GM21515 (cell line): ENCODE data around the gene STK38.

Experiments used
- ATAC-seq: cut with Tn5 transposase; IDR thresholded peaks from one replicate; pipeline ENCODE4 v1.9.1; 2021; ENCODE audit not compliant: unreplicated experiment

STK38 gene

DNA sequence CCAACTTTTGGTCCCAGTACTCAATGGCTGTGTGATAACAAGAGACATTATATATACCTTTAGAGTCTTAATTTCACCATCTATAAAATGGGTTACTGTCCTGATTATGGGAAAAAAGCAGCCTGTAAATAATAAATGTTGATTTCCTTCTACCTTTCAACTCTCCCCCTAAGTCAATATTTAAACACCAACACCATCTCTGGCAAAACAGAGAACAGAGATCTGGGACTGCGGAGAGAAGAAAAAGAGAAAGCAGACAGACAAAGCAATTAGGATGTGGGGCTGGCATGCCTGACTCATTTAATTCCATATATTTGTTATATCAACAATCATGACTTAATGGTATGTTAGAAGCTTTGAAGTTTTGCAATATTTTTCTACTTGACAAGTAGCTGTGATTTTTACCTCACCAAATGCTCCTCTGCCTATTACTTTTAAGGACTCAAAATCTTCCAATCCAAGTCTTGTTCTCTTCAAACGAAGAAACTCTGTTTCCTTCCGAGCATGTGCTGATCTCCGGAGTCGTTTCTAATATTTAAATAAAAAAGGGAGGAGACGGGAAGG, 23.3 kb downstream of the STK38 start:
- no peak for ATAC-seq

DNA sequence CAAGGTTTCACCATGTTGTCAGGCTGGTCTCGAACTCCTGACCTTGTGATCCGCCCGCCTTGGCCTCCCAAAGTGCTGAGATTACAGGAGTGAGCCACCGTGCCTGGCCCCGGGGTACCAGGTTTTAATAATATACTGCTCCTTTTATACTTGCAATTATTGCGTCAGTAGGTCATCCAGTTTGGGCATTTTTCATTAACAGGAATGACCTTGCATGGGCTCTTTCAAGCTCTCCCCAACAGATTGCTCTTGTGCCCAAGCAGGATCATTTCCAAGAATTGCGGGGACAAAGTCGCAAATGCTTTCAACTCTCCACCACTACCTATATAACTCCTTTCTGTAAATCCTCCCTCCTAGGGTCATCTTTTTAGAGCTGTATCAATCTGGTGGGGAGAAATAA, 23.8 kb downstream of the STK38 start:
- ATAC-seq = no peak

DNA sequence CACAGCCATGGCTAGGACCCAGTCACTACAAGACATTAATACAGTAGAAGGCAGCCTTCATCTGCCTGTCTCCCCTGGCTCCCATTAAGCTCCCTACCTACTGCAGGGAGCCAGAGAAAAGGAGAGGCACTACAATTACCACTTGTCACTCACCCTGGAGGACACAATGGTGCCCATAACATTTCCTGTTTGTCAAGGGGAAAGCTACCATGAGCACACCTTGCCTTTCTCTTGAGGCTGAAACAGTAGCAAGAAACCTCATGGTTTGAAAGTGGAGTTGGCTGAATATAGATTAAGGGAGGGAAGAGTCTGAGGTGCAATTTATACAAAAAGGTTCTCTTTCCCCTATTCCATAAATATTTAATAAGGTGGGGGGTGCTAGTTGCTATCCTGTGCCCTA, 27.9 kb downstream of the STK38 start:
- ATAC-seq = no peak

DNA sequence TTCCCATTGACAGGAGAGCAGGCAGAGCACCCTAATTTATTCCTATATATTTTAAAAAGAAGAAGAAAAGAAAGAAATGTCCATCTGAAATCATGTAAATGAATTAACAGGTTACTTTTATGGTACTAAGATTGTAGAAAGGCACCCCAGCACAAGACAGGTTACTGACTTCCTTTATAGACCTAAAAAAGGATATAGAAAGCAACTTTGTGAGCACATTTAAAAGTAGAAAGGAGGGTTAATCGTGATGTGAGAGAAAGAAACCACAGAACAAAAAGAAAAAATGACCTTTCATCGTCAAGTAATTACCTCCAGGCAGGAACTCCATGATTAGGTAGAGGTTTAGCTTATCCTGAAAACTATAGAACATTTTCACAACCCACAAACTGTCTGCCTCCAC, 29.9 kb downstream of the STK38 start:
- ATAC-seq = no peak

DNA sequence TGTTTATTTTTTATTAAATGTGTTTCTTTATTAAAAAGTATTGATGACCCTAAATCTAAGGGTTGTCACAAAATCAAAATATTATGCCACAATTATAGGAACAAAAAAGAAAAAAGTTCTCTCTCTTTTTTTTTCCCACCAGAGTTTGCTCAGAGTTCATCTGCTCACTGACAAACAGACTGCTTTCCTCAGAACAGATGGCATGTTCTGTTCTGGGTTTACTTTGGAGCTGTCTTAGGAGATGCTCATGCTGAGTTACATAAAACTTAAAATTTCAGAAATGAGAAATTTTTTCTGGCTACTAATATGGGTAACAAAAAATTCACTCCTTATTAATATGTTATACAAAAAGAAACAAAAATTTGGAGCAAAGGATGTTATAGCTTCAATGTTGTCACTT, 30.3 kb downstream of the STK38 start:
- ATAC-seq = no peak

DNA sequence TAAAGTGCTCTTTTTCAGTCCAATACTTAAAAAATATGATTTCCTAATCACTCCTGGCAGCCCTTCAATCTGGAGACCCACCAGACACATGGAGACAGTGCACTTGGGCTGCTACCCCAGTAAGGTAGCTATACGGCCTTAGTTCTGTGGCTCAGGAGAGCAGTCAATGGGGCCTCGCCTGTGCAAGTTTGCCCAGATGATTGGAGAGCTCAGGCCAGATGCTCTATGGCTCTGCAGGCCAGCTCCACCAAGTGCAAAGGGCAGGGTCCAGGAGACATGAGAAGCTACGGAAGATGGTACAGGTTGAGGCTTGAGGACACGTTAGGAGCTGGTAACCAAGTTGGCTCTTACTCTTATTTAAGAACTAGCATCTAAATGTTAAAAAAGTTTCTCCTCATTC, 30.7 kb downstream of the STK38 start:
- ATAC-seq = no peak

DNA sequence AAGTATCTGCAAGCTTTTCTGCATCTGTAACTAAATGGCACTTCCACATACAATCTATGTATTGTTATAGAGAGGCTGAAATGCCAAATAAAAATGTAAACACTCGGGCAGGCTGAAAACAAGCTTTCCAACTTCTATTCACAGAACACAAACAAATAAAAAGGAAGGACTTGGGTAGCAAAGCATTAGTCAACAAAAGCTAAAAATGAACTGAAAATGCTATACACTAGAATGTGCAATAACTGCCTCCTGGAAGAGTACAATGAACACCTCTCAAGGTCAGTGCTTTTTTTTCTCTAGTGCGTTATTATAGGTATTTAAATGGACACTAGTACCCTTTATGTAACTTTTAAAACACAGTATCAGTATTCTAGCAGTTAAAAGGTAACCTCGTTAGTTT, 31.4 kb downstream of the STK38 start:
- ATAC-seq = no peak

DNA sequence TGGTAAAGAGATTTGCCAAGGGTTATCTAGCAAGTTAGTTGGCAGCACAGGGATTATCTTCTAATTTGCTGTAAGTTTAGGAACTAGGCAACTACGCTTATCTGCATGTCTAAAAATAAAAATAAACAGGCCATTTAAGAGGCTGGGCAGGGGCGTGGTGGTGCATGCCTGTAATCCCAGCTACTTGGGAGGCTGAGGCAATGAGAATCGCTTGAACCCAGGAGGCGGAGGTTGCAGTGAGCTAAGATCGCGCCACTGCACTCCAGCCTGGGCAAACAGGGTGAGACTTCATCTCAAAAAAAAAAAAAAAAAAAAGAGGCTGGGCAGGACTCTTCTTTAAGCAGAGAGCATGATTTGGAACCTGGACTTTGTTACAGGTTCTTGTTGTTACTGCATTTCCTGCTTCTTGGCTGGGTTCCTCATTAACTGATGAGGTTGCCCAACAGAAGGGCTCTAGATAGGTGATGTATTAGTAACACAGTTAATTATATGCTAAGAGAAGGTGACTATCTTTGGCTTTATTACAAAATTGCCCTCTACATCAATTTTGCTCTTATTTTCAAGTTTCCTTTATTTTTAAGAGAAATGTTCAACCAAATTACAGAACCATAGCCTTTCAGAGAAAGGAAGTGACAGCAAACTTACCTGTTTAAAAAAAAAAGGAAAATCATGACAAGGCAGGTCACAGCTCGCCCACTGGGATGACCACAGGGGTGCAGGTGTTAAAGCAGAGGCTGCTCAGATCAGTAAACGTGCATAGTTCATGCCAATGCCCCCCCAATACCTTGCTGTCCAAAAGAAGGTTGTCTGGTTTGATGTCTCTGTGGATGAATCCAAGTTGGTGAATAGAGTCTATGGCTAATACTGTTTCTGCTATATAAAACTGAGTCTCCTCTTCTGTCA, 32.5 kb downstream of the STK38 start:
- ATAC-seq = no peak

DNA sequence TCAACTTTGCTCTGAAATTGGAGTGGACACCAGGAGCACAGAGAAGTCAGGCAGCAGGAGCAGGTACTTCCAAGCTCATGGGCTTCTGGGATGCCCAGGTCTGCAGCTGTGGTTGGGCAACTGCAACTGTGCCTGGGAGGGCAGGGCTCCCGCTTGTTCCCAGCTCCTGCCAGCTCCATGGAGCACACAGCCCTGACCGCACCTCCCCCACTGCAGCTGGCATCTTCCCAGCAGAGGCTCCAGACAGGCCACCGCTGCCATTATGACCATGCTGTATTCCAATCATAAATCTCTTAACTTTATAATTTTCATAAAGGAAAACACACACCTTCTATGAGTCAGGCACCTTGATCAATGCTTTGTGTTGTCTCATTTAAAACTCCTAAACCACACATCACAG, 36.9 kb downstream of the STK38 start:
- ATAC-seq = no peak

DNA sequence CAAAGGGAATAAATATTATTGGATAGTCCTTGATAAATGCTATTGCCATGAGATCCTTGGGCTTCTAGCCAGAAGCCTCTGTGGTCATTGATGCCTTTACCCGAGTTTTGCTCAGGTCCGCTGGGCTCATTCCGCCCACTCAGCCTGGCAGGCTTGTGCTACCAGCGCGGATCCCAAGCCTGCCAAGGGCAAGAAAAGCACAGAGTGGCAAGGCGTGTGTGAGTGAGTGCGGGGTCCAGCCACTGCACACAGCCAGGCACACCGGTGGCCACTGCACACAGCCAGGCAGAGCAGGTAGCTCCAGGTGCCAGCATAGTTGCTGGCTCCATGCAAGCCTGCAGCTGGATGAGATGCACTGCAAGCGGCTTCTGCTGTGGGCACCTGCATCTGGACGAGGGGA, 38.7 kb downstream of the STK38 start:
- ATAC-seq = no peak

DNA sequence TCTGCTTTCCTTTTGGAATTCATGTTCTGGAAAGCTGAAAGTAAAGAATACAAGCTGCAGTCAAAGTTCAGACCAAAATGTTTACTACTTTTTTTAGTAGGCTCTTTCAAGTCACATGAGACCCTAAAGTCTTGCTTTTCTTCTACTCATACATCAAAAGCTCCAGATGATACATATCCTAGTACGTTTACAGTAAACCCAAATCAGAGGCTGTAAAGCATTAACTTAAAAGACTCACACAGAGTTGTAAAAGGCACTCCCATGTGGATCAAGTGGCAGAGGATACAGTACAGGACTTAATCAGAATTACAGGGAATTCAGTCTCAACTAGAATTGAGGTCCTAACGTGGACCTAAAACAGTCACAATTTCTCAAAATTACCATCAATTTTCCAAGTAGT, 40.7 kb downstream of the STK38 start:
- ATAC-seq = no peak

DNA sequence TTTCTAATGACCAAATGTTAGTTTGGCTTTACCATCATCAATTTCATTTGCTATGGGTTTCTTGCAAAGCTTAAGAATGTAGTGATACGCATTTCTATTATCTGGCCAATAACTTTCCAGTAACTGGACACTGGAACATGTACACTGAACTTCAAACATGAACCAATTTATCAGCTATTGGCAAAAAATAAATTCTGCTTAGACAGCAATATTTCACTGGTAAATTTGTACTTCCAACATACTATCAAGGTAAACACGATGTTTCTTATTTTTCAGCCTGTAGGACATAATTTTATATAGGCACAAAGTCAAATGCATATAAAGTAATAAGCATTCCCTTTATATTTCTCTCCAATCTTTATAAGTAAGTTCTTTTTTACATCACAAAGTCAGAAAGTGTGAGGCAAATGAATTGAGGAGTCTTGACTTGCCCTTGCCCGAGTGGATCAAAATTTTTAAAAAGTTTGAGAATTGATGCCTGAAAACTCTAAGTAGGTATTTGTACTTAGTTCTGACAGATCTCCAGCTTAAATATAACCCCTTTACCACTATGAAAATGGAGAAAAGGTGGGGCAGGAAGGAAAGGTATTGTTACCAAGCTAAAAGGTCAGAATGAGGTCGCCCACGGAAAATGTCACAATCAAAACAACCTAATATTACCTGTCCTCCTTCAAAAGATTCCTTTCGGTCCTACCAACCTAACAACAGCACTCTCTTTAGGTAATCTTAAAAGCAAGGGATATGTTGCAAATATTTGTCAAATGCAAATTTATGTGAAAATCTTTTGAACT, 41.3 kb downstream of the STK38 start:
- no peak for ATAC-seq

DNA sequence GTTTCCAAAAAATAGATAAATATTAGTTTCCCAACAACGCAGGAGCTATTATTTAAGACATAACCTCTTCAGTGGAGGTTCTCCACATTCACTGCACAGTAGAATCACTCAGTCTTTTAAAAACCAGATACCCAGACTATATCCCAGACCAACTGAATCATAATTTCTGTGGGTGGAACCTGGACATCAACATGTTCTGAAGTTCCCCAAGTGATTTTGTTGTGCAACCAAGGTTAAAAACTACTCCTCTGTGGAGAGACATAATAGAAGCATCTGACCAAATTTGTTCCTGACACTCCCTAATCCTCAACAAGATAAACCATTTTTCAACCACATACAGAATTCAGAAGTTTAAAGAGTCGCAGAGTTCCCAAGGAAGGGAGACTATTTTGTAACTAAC, 42.3 kb downstream of the STK38 start:
- ATAC-seq = no peak

DNA sequence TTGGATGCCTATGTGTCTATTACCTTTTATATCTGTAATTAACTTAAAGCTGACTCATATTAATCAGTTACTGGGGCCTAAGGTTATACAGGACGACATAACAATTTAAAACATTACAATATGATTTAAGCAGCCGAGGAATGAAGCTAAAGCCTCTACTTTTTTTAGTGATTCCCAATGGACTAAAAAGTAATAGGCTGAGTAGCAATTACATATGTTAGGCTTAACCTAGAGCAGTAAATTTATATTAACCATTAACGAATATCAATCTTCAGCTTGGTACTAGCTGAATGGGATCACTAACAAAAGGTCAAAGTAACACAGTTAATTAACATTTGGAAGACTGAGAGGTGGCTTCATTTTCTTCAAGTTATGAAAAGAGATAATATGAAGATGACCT, 43.1 kb downstream of the STK38 start:
- no peak for ATAC-seq

DNA sequence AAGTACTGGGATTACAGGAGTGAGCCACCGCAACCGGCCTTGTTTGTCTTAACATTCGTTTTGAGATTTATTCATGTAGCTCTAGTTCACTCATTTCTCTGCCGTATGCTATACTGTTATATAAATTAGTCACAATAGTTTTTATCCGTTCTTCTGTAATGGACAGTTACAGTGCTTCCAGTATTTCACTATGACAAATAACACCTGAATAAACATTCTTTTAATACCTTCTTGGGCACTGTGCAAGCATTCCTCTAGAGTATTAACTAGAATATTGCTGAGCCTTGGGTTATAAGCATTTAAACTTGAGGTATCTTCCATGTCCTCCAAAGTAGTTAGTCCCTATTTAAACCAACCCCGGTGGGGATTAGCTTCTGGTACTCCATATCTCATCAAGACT, 45.6 kb downstream of the STK38 start:
- no peak for ATAC-seq

DNA sequence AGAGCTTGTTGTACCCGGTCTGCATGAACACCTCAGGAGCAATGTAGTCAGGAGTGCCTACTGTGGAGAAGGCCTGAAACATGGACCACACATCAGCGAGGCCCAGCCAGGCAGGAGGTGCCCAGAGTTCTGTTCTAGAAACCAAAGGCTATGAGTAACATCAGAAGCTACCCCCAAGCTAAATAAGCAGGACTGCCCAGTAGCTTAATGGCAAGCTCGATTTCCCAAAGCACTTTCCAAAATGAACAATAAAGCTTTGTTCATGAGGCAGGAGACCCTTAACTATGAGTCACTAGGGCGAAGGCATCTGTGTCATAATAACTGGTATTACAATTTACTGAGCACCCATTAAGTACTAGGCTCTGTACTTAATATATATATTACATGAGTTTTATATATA, 47.4 kb downstream of the STK38 start:
- ATAC-seq = no peak

DNA sequence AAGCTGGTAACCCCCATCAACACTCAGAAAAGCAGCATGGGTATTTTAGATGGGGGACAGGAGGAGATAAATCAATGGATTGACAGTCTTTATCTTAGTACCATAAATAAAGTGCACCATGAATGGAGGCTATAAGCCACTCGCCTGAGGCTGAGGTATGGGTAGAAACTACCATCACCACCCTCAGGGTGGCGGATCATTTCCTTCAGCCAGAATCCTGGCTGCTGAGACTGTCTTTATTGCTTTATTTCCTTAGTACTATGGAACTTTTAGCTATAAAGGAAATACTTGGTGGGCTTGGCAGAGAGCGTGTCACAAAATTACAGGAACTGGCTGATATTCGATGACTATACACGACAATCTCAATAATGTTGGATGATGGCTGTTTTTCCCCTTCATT, 52.2 kb downstream of the STK38 start:
- no peak for ATAC-seq

DNA sequence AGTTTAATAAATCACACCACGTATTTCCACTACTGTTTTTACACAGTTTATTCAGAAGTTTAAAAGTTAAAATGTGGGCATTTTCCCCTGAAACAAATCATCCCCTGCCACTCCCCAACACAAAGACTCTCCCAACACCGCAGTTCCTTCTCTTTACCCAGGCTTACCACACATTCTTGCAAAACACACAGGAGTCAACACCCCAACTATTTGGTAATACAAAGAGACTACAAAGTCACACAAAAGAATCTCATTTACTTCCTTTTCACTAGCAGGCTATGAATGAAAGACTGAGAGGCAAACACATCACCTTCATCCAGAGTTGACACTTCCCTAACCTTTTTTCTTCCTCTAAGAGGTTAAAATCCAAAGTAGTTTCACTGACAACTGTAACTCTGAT, 53.4 kb downstream of the STK38 start:
- no peak for ATAC-seq

DNA sequence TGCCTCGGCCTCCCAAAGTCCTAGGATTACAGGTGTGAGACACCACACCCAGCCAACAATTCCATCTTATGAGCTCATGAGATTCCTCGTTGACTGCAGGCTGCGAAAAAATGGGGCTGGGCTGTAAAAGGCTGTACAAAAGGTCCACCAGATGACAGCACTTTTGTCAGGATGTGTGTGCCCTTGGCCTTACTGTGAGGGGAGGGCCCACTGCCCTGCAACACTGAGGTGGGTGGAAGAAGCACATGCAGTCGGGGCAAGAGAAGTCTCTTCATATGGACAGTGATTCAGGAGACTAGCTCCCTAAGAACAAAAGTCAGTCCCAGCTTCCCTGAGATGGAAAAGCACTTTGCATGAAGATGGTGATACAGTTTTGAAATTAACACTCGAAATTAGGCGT, 54.0 kb downstream of the STK38 start:
- no peak for ATAC-seq

DNA sequence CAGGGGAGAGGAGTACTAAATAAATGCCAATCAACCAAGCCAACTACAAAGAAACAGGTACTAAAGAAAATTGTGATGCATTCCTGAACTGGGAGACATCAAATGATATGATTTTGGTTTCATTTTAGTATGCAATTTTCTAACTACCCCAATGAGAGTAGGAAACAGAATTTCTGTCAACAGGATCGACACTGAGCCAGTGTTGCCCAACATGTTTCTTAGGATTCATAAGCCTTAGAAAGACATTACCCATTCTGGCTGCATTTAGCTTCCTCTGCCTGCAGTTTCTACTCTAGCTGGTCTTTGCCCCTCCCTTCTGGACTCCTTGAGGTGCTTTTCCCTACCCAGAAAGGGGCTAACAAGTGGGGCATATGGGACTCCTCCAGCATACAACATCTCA, 54.7 kb downstream of the STK38 start:
- ATAC-seq = no peak

DNA sequence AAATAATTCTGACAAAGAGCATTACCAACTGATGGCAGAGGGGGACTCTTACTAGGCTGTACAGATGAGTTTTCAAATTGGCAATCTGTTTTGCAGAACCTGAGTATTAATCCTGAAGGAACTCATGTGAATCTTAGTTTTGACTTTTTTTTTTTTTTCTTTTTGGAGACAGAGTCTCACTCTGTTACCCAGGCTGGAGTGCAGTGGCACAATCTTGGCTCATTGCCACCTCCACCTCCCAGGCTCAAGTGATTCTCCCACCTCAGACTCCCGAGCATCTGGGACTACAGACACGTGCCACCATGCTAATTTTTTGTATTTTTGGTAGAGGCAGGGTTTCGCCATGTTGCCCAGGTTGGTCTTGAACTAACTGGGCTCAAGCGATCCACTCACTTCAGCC, 55.2 kb downstream of the STK38 start:
- ATAC-seq = no peak

DNA sequence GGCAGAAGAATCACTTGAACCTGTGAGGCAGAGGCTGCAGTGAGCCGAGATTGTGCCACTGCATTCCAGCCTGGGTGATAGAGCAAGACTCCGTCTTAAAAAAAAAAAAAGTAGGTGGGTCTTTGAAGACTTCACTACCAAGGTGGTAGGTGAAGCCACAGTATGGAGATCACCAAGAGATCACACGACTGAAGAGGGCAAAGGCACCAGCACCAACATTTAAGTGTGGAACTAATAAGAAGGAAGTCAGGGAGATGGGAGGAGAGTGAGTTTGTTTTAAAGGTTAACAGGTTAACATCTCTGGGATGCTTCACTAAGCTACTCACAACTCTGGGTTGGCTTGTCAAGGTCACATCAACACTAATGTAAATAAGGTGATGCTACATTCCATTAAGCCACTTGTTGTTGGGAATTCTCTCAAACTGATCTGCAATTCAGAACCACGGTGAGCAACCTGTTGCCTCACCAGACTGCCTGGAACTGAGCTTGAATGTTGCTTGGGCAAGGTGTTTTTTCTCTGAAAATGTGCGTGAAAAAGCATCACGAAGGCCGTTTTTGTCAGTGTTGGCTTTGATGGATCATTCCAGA, 55.8 kb downstream of the STK38 start:
- no peak for ATAC-seq
